Bronchial epithelial cell (primary cell): ENCODE data around the gene TASP1. TPM values are rescaled to one million over a fixed set of nuclear protein-coding genes. Genes with fewer than 3 reads are reported as not detected.
A peak's percentile ranks its signal among the peaks of the same experiment; 100 is the strongest.

Experiments used
- DNase-seq: peaks from one replicate; pipeline ENCODE4 v3.0.0-alpha.2; 2010; ENCODE audit warnings: low read depth
- FAIRE-seq: peaks from 2 replicates; lab custom pipeline; 2011; peaks lifted over from hg19 to GRCh38; lab: Jason Lieb, UNC
- H3K27me3 ChIP-seq: 2 replicates; pipeline ENCODE4 v1.5.1; 2011; ENCODE audit warnings: low read length; ENCODE audit not compliant: control insufficient read depth, insufficient read depth
- H3K36me3 ChIP-seq: 2 replicates; pipeline ENCODE4 v1.5.1; 2011; ENCODE audit warnings: low read length; ENCODE audit not compliant: control insufficient read depth, insufficient read depth
- H3K4me3 ChIP-seq: 2 replicates; pipeline ENCODE4 v1.5.1; 2011; ENCODE audit warnings: mild to moderate bottlenecking, low read depth, low read length, control low read depth
- CTCF ChIP-seq: IDR thresholded peaks from 2 replicates; pipeline ENCODE4 v1.5.1; 2011; ENCODE audit warnings: mild to moderate bottlenecking, moderate library complexity, low read length, control low read depth, inconsistent platforms; ENCODE audit not compliant: insufficient read depth, severe bottlenecking
- total RNA-seq: library from RNA; depleted of rRNA; stranded (reverse); fragments of >200 nt; gene quantifications from 2 replicates; pipeline ENCODE4 v1.2.1, GENCODE V29; 2014

The TASP1 gene
- total RNA-seq: 16.0 and 18.7 TPM in 2 replicates

GRCh38 chr20:13638496-13639149 lies at the start of gene TASP1:
TSS of gene TASP1 (minus strand) at chr20:13638932. CDS start at chr20:13630078, 8,854 bp downstream.
- TF ChIP-seq CTCF: no peak
- FAIRE-seq: peak; percentile 60
- no peaks in the 10 kb centered on the region for H3K27me3 ChIP-seq

GRCh38 chr20:13687815-13688214 lies 49.1 kb upstream of the TASP1 start:
- DNase-seq (no peak), FAIRE-seq (no peak)
- H3K27me3 ChIP-seq: no peaks in the 10 kb centered on the region
- no peaks in the 10 kb centered on the region for H3K36me3 ChIP-seq
- TF ChIP-seq CTCF: no peak
- no peak overlapping the region for H3K4me3 ChIP-seq

More at GRCh38 chr20:13638496-13639149, at the start of gene TASP1:
- peak; percentile 97 for DNase-seq
- Histone ChIP-seq H3K4me3 (peak within 1 kb of the TSS; percentile 98), H3K36me3 (no peaks in the 10 kb centered on the region)

GRCh38 chr20:13685623-13686022 lies 46.9 kb upstream of the TASP1 start:
- no peak for FAIRE-seq

GRCh38 chr20:13684566-13685222 lies 46.0 kb upstream of the TASP1 start:
- DNase-seq (no peak), FAIRE-seq (no peak)
- Histone ChIP-seq H3K27me3 (no peaks in the 10 kb centered on the region), H3K4me3 (no peak overlapping the region), H3K36me3 (no peaks in the 10 kb centered on the region)
- no peak for TF ChIP-seq CTCF

More at GRCh38 chr20:13685623-13686022, 46.9 kb upstream of the TASP1 start:
- no peak for TF ChIP-seq CTCF
- H3K36me3 ChIP-seq: no peaks in the 10 kb centered on the region
- no peak overlapping the region for H3K4me3 ChIP-seq
- no peaks in the 10 kb centered on the region for H3K27me3 ChIP-seq
- DNase-seq: no peak

GRCh38 chr20:13683833-13684232 lies 45.1 kb upstream of the TASP1 start:
- DNase-seq: no peak
- Histone ChIP-seq H3K4me3 (no peak overlapping the region), H3K36me3 (no peaks in the 10 kb centered on the region), H3K27me3 (no peaks in the 10 kb centered on the region)
- no peak for FAIRE-seq
- TF ChIP-seq CTCF: no peak
